Adrenal gland (tissue), 12 donors: ENCODE measurements around the gene RCBTB1. TPM values are rescaled to one million over a fixed set of nuclear protein-coding genes. Genes with fewer than 3 reads are reported as not detected.
"Not testable (repeated sequence)": the region's sequence is repeated elsewhere in the genome, so short reads cannot be mapped to it uniquely, and the experiment has no call there.

ENCODE experiments used
- DNase-seq, 7 donors: peaks; one replicate each; pipeline ENCODE4 v3.0.0-alpha.2; 2019 to 2020
- H3K27ac ChIP-seq, 5 donors: fragments of 200-600 bp; sonication (generic) in 4 of 5; 1 replicate in 3 of 5; 2 replicates in 2 of 5; pipeline versions ENCODE4 v1.5.1 to v1.8.0; 2016 to 2020; ENCODE audit warnings: mild to moderate bottlenecking in 1 of 5
- H3K27me3 ChIP-seq: fragments of 200-600 bp; 2 replicates; pipeline ENCODE4 v1.8.0; 2021
- H3K36me3 ChIP-seq, 2 donors: fragments of 200-600 bp; replicated peaks in 1 of 2; 1 replicate in 1 of 2; 2 replicates in 1 of 2; pipeline versions ENCODE4 v1.5.1 to v1.8.0; 2018 to 2022
- H3K4me1 ChIP-seq, 2 donors: fragments of 200-600 bp; replicated peaks in 1 of 2; 1 replicate in 1 of 2; 2 replicates in 1 of 2; pipeline versions ENCODE4 v1.5.1 to v1.8.0; 2018 to 2021
- H3K4me3 ChIP-seq, 4 donors: fragments of 200-600 bp; sonication (generic) in 3 of 4; one replicate each; pipeline ENCODE4 v1.5.1; 2016 to 2018
- H3K9me3 ChIP-seq, 3 donors: fragments of 200-600 bp; sonication (generic) in 1 of 3; replicated peaks in 1 of 3; 1 replicate in 2 of 3; 2 replicates in 1 of 3; pipeline versions ENCODE4 v1.5.1 to v1.8.0; 2016 to 2021
- CTCF ChIP-seq, 6 experiments: fragments of 450-650 bp in 4 of 6; fragments of 200-600 bp in 2 of 6; sonication (generic) in 1 of 6; IDR thresholded peaks; 1 replicate in 5 of 6; 2 replicates in 1 of 6; pipeline versions ENCODE4 v1.5.1 to v1.8.0; 2016 to 2021; ENCODE audit warnings: antibody characterized with exemption in 6 of 6, mild to moderate bottlenecking in 2 of 6, moderate library complexity in 1 of 6
- POLR2A ChIP-seq, 2 donors: fragments of 450-650 bp; IDR thresholded peaks; one replicate each; pipeline ENCODE4 v1.6.1; 2017; ENCODE audit warnings: antibody characterized with exemption in 2 of 2, mild to moderate bottlenecking in 2 of 2, moderate library complexity in 1 of 2
- WGBS, 4 donors: extraction: QIAGEN DNeasy Blood & Tissue Kit in 2 of 4; methylation state at CpG; one replicate each; pipeline versions ENCODE4 v1.1.5 to v1.1.7; 2013 to 2017; 5-methylcytosine and 5-hydroxymethylcytosine counted together
- intact Hi-C, 2 donors: fragments of 100-400 bp; cut with DNase I; formaldehyde crosslinking; loops; one replicate each; pipeline versions ENCODE4 v1.14.1 to v1.15.0; 2022 to 2023
- polyA plus RNA-seq, 3 donors: library from polyadenylated mRNA; stranded (reverse); fragments of 200-250 nt in 2 of 3; fragments of 350-450 nt in 1 of 3; fragmentation: Illumina TruSeq in 1 of 3; extraction: RNeasy Lipid Tissue Mini Kit (QIAGEN cat#74804) in 1 of 3; gene quantifications; one replicate each; pipeline ENCODE4 v1.2.3, GENCODE V29; 2013 to 2014
- total RNA-seq, 9 donors: library from RNA; depleted of rRNA in 4 of 9; stranded (reverse); fragments of >200 nt in 4 of 9; fragments of 120-200 nt in 1 of 9; fragmentation: NEBNext Ultra II Directional in 1 of 9; extraction: Animal tissue kit (Norgen Biotek cat#: 25700) in 1 of 9; gene quantifications; one replicate each; pipeline versions ENCODE4 v1.1.0 to v1.2.4, GENCODE V29; 2013 to 2023
- donor health status: healthy with polysubstance abuse.
- donor health status: Bipolar disorder and iron deficiency.
- donor health status: DM: yes; HTN: yes; CAD: no.
- donor health status: DM: no; HTN: no; CAD: no.
- donor health status: DM: no; HTN: no; CAD: no.
- donor health status: DM: yes; HTN: yes; CAD: no.

Gene RCBTB1
- total and polyA plus RNA-seq, 12 donors, result 11.7 to 87.5 (median 29.4) TPM

- Histone ChIP-seq H3K9me3 (no peaks in the 10 kb centered on the region), H3K36me3 (peaks cover 0 to 12% of the 10 kb centered on the region in 2 donors), H3K4me1 (peaks cover 0 to 16% of the 10 kb centered on the region in 2 donors), H3K27ac (no peak overlapping the region), H3K4me3 (no peak overlapping the region), H3K27me3 (no peaks in the 10 kb centered on the region)
- DNase-seq, result no peak
- intact Hi-C loops, result no loop called here
- WGBS, 4 donors, result 90 to 98% (median 98%) methylated on average over 4 of the region's 4 CpGs
- TF ChIP-seq CTCF (IDR thresholded peaks at IDR 0.05), result no peak
- TF ChIP-seq POLR2A (IDR thresholded peaks at IDR 0.05), result no peak
Measured at GRCh38 chr13:49566461-49566860, 18.9 kb downstream of the RCBTB1 start.

- DNase-seq, H3K4me3 ChIP-seq, intact Hi-C loops, H3K9me3 ChIP-seq, H3K27me3 ChIP-seq, H3K27ac ChIP-seq: not testable (repeated sequence)
- H3K4me1 ChIP-seq, result peaks cover 0 to 24% of the 10 kb centered on the region in 2 donors
- WGBS, 4 donors, result 94 to 100% (median 98%) methylated on average over 7 to 20 of the region's 25 CpGs
- peaks cover 0 to 12% of the 10 kb centered on the region in 2 donors for H3K36me3 ChIP-seq
Measured at GRCh38 chr13:49565461-49565860, 19.9 kb downstream of the RCBTB1 start.

- no peaks in the 10 kb centered on the region for H3K27me3 ChIP-seq
- peaks cover 4 to 18% of the 10 kb centered on the region in 2 donors for H3K4me1 ChIP-seq
- no peak overlapping the region for H3K27ac ChIP-seq
- intact Hi-C loops, result no loop called here
- DNase-seq, result peak in 1 of 7 donors; percentile 15
- WGBS, 4 donors, result 69 to 93% (median 81%) methylated on average over 4 to 5 of the region's 5 CpGs
- no peaks in the 10 kb centered on the region for H3K9me3 ChIP-seq
- TF ChIP-seq CTCF (IDR thresholded peaks at IDR 0.05), result no peak
- no peak for TF ChIP-seq POLR2A (IDR thresholded peaks at IDR 0.05)
- H3K4me3 ChIP-seq, result no peak overlapping the region
- peaks cover 0 to 15% of the 10 kb centered on the region in 2 donors for H3K36me3 ChIP-seq
Measured at GRCh38 chr13:49563516-49563915, 21.8 kb downstream of the RCBTB1 start.

GRCh38 chr13:49561062-49561410 lies 24.3 kb downstream of the RCBTB1 start:
- H3K27ac ChIP-seq, result peak overlapping the region; percentile 33 to 73 (median 71)
- H3K4me1 ChIP-seq, result peaks cover 4 to 18% of the 10 kb centered on the region in 2 donors
- 16 to 41% (median 32%) methylated on average over 3 of the region's 3 CpGs for WGBS, 4 donors
- TF ChIP-seq POLR2A (IDR thresholded peaks at IDR 0.05) (peak in 1 of 2 donors; percentile 21), CTCF (IDR thresholded peaks at IDR 0.05) (no peak)
- DNase-seq, result peak; percentile 65 to 94 (median 87)
- no peaks in the 10 kb centered on the region for H3K9me3 ChIP-seq
- no peak overlapping the region for H3K4me3 ChIP-seq
- intact Hi-C loops, result no loop called here
- peaks cover 0 to 13% of the 10 kb centered on the region in 2 donors for H3K36me3 ChIP-seq
- H3K27me3 ChIP-seq, result no peaks in the 10 kb centered on the region
